Vagina (tissue), 2 donors: ENCODE measurements around the gene GLT8D2.

Experiments
- CTCF ChIP-seq, 3 experiments: fragments of 450-650 bp in 2 of 3; fragments of 200-600 bp in 1 of 3; sonication (generic) in 1 of 3; IDR thresholded peaks; one replicate each; pipeline ENCODE4 v1.5.1; 2017 to 2019; ENCODE audit warnings: antibody characterized with exemption in 3 of 3, mild to moderate bottlenecking in 2 of 3, moderate library complexity in 2 of 3
- POLR2A ChIP-seq, 2 donors: fragments of 450-650 bp; IDR thresholded peaks; one replicate each; pipeline ENCODE4 v1.6.1; 2017; ENCODE audit warnings: antibody characterized with exemption in 2 of 2, mild to moderate bottlenecking in 2 of 2, moderate library complexity in 2 of 2
- POLR2AphosphoS5 ChIP-seq, 2 donors: sonication (generic); formaldehyde crosslinking; IDR thresholded peaks; one replicate each; pipeline ENCODE4 v1.9.0; 2017; ENCODE audit warnings: antibody characterized with exemption in 2 of 2, mild to moderate bottlenecking in 2 of 2, low read depth in 1 of 2; ENCODE audit not compliant: insufficient read depth in 1 of 2

GRCh38 chr12:103997286-103997900 is 52.6 kb downstream of the GLT8D2 start:
- no peak for TF ChIP-seq CTCF (IDR thresholded peaks at IDR 0.05)
- no peak for TF ChIP-seq POLR2AphosphoS5 (IDR thresholded peaks at IDR 0.05; ENCODE audit: insufficient read depth in 1 of 2, low read depth in 1 of 2)
- TF ChIP-seq POLR2A (IDR thresholded peaks at IDR 0.05) = no peak
